Duodenal mucosa (tissue), 2 donors: Measurements from ENCODE around the gene TBX20.
"Not testable (repeated sequence)": the region's sequence is repeated elsewhere in the genome, so short reads cannot be mapped to it uniquely, and the experiment has no call there.

Experiments used
- H3K27ac ChIP-seq: one replicate; pipeline ENCODE4 v1.7.0; 2013; ENCODE audit warnings: low read depth, low read length
- H3K27me3 ChIP-seq, 2 donors: one replicate each; pipeline ENCODE4 v1.7.0; 2013; ENCODE audit warnings: low read length in 2 of 2, control low read depth in 1 of 2; ENCODE audit not compliant: insufficient read depth in 2 of 2, control insufficient read depth in 1 of 2
- H3K36me3 ChIP-seq, 2 donors: one replicate each; pipeline ENCODE4 v1.7.0; 2013; ENCODE audit warnings: low read length in 2 of 2, control low read depth in 1 of 2; ENCODE audit not compliant: insufficient read depth in 2 of 2, control insufficient read depth in 1 of 2
- H3K4me1 ChIP-seq, 2 donors: one replicate each; pipeline ENCODE4 v1.7.0; 2013; ENCODE audit warnings: low read length in 2 of 2, control low read depth in 1 of 2; ENCODE audit not compliant: insufficient read depth in 2 of 2, control insufficient read depth in 1 of 2
- H3K4me3 ChIP-seq, 2 donors: one replicate each; pipeline ENCODE4 v1.7.0; 2013; ENCODE audit warnings: low read length in 2 of 2, low read depth in 1 of 2
- H3K9ac ChIP-seq, 2 donors: one replicate each; pipeline ENCODE4 v1.7.0; 2013; ENCODE audit warnings: low read length in 2 of 2, low read depth in 1 of 2
- H3K9me3 ChIP-seq, 2 donors: one replicate each; pipeline ENCODE4 v1.7.0; 2013; ENCODE audit warnings: low read length in 2 of 2, control low read depth in 1 of 2; ENCODE audit not compliant: control insufficient read depth in 1 of 2

TBX20 gene

DNA sequence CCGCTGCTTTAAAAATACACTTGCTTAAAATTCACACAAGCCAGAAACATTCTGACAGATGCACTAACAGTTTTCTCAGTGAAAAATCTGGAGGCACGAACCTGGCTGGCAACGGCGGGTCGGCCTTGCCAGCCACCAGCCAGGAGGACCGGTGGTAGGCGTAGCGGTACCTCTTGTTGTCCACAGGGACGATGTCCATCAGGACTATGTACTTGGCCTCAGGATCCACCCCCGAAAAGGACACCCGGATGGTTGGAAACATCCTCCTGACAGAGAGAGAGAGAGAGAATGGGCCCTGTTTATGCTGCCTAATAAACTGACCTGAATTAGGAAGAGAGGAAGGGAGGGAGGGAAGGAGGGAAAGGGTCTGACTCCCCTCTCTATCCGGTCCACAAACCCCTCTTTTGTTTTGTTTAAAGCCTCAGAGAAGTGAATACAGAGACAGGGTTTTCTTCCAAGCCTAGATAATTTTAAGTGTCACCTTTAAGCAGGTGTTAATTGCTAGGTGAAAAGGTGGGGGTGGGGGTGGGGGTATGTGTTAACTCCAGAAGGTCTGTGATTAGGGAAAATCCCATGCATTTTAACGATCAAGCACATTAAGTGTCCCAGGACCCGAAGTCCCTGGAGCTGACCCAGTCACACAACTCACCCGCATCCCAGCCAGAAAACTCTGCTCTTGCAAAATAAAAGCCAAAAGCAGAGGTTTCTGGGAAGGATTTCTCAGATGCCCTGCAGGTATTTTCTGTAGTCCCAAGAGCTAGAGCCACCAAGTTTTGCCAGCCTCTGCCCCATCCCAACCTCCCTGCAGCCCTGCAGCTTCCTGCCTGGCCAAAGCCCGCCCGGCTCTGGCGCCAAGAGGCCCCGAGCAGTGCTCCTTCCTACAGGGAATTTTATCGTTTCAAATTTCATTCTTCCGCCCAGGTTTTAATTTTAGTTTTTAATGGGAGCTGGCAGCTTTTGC is 5.0 kb downstream of the TBX20 start:
- peaks cover 49 to 68% of the 10 kb centered on the region in 2 donors for H3K27me3 ChIP-seq
- no peak overlapping the region for H3K9ac ChIP-seq

DNA sequence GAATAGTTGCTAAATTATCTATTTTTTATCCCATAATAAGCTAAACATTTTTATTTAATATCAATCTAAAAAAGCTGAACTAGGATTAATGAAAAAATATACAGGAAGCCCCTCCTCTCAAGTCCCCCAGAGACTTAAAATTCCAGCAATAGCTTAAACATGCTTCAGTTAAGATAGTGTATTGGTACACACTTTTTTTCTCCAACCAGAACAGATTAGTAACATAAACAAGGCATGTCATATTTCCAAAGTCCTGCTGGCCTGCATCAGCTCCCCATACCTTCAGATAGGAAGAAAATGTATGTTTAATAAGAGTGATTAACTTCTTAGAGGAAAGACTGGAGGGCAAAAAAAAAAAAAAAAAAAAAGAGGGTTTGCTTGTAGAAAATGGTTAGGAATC is 7.1 kb downstream of the TBX20 start:
- Histone ChIP-seq H3K36me3 (no peaks in the 10 kb centered on the region), H3K4me1 (no peaks in the 10 kb centered on the region), H3K9me3 (no peaks in the 10 kb centered on the region), H3K27me3 (peaks cover 33 to 48% of the 10 kb centered on the region in 2 donors), H3K4me3 (no peak overlapping the region), H3K9ac (no peak overlapping the region), H3K27ac (no peak overlapping the region)

More for the DNA sequence above, 5.0 kb downstream of the TBX20 start:
- Histone ChIP-seq H3K4me3 (no peak overlapping the region), H3K9me3 (no peaks in the 10 kb centered on the region), H3K27ac (no peak overlapping the region), H3K36me3 (no peaks in the 10 kb centered on the region), H3K4me1 (peaks cover 0 to 6% of the 10 kb centered on the region in 2 donors)

DNA sequence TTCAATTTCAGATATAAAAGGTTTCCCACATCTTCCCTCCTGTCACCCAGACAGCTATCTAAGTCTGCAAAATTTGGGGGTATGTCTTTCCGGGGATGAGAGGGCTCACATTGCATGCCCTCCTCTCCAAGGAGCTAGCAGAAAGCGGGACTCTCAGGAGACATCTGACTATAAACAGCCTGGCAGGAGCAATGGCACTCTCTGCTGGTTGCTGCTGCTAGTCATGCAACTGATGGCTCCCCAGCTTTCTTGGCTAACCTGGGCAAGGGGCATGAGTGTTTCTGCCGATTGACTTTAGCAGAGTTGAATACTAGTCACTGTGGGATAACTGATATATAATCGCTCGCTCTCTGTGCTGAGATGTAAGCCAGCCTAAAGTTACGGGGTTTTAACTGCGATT is 12.0 kb downstream of the TBX20 start:
- peaks cover 0 to 4% of the 10 kb centered on the region in 2 donors for H3K27me3 ChIP-seq
- no peak overlapping the region for H3K4me3 ChIP-seq
- H3K4me1 ChIP-seq, result no peaks in the 10 kb centered on the region
- no peaks in the 10 kb centered on the region for H3K9me3 ChIP-seq
- no peak overlapping the region for H3K9ac ChIP-seq
- H3K36me3 ChIP-seq, result no peaks in the 10 kb centered on the region
- H3K27ac ChIP-seq, result no peak overlapping the region

DNA sequence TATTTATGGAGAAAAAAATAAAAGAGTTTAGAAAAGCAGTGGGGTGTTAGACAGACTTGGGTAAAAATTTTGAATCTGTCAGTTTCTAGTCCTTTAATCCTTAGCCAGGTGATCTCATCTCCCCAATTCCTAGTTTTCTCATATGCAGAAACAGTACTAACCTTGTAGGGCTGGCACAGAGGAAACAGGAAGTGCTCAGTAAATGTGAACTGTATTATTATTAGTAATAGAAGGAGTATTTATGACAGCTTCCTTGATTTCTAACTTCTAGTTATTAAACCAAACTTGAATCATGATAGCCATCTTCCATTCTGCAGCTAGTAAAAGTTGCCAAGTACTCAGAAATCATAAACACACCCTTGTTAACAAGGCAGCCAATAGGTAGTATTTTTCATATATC is 12.5 kb downstream of the TBX20 start:
- H3K9me3 ChIP-seq, result no peaks in the 10 kb centered on the region
- H3K27ac ChIP-seq, result no peak overlapping the region
- H3K27me3 ChIP-seq, result peaks cover 0 to 4% of the 10 kb centered on the region in 2 donors
- H3K4me1 ChIP-seq, result no peaks in the 10 kb centered on the region
- no peak overlapping the region for H3K4me3 ChIP-seq
- H3K9ac ChIP-seq, result no peak overlapping the region
- no peaks in the 10 kb centered on the region for H3K36me3 ChIP-seq

DNA sequence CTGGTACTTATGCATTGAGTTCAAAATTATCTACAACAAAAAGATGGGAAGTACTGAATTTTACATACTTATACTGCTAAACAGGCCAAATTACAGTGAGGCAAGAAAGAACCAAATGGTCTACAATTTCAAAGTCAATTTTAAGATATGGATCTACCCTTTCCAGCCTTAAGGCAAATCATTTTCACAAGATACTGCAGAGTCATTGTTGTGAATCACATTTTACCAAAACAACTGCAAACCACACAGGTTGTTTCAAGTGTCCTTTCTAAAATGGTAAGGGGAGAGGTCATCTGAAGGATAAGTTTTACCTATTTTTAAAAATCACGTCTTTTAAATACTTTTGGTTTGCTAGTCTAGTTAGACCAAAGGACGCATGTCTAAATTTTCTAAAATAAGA is 12.9 kb downstream of the TBX20 start:
- H3K27ac ChIP-seq, H3K4me3 ChIP-seq, H3K9ac ChIP-seq, H3K4me1 ChIP-seq, H3K36me3 ChIP-seq, H3K9me3 ChIP-seq, H3K27me3 ChIP-seq: not testable (repeated sequence)

DNA sequence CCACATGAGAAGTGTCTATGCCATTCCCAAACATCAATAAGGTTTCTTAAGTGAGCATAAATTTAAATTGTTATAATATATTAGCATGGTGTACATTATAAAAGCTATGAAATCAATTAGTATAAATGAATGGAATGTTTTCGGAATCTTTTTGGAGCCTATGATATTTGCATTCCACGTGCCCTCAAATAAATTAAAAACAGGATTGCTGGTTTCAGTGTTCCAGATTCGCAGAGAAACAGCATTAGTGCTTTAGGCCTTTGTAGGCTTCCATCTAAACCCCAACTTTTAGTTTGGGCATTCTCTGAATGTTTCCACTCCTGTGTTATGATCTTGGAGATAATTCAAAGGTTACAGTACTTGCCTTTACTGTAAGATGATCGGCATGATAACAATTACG is 15.4 kb downstream of the TBX20 start:
- H3K27me3 ChIP-seq, H3K9me3 ChIP-seq, H3K9ac ChIP-seq, H3K4me3 ChIP-seq, H3K27ac ChIP-seq, H3K4me1 ChIP-seq, H3K36me3 ChIP-seq: not testable (repeated sequence)

DNA sequence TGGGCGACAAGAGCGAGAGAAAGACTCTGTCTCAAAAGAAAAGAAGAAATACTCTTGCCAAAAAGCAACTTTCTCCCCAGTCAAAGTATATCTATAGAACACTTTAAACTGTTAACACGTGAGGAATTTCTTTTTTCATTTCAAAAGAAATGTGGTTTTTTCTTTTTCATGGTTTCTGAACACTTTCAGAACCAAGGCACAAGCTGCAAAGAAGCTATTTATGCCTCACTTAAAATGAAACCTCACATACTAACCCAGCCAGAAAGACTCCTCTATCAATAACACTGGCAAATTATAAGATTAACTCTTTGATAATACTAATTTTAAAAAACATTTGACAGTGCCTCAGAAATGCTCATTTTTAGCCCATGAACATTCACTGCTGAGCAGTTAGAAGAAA is 20.9 kb downstream of the TBX20 start:
- Histone ChIP-seq H3K27me3 (no peaks in the 10 kb centered on the region), H3K27ac (no peak overlapping the region), H3K4me1 (no peaks in the 10 kb centered on the region), H3K36me3 (no peaks in the 10 kb centered on the region), H3K9ac (no peak overlapping the region), H3K4me3 (no peak overlapping the region), H3K9me3 (no peaks in the 10 kb centered on the region)

DNA sequence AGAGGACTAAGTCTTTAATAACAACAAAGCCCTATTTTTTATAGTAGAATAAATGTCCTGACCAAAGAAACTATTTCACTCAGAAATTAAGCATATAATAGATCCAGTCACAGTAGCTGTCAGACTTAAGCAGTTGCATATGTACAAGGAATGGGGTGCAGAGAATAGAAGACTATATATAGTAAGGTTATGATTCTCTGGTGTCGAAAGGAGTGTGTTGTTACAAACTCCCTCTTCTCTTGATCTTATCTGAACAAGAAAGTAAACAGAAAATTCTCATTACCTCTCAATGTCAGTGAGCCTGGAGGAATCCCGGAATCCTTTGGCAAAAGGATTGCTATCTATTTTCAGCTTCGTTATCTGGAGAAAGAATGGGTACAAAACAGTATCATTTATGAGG is 22.7 kb downstream of the TBX20 start:
- not testable (repeated sequence) for H3K36me3 ChIP-seq, H3K4me1 ChIP-seq, H3K27ac ChIP-seq, H3K9ac ChIP-seq, H3K4me3 ChIP-seq, H3K9me3 ChIP-seq, H3K27me3 ChIP-seq

DNA sequence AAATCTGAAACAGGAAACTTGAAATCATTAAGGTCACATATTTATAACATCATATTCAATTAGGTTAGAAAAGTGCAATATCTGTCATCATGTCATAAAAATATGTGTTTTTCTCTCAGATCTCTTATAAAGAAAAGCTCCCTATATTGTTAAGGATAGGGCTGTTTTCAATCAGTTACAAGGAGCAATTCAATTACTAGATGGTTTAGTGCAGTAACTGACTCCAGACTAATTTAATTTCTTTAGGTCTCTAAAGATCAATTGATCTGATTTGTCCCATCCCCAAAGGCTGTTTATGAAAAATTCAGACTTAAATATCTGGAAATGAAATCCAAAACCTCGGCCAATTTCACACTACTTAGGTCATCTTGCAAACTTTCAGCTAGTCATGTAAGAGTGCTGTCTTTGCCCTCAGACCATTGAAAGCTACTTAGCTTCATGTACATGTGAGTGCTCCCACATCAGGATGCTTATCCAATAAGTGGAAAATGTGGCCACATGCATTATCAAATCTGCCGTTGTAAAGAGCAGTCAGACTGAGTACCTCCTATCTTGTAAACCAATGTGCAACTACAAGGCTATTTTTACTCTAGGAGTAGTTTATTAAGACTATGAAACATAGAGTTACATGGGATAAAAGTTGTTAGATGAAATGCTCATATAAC is 24.7 kb downstream of the TBX20 start:
- not testable (repeated sequence) for H3K27me3 ChIP-seq, H3K27ac ChIP-seq, H3K4me1 ChIP-seq, H3K36me3 ChIP-seq, H3K9me3 ChIP-seq, H3K9ac ChIP-seq, H3K4me3 ChIP-seq

DNA sequence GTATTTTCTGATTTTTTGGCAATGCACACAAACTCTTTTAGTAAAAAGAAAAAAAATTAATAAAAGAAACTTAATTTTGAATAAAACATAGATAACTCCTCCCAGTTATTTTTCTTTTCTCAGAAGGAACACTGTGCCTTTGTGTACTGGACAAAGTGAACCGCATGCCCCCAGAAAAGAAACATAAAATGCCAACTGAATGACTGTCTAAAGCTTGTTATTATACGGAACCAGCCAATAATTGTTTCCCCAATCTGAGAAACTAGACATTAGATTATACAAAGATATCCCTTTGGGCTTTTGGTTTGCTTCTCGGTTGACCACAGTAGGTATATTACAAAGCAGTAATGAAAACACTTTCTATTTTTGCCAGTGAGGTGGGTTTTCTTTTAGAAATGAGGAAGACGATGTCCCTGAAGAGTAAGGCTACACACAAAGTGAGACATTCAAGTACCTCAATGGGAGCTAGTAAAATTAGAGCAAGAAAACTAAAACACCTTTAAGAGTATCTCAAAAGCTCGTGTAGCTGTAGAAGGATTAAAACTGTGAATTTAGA is 25.3 kb downstream of the TBX20 start:
- H3K9me3 ChIP-seq, H3K36me3 ChIP-seq, H3K9ac ChIP-seq, H3K4me1 ChIP-seq, H3K27me3 ChIP-seq, H3K4me3 ChIP-seq, H3K27ac ChIP-seq: not testable (repeated sequence)
